Psoas muscle (tissue), 8 donors: ENCODE data around the gene KCNN3. TPM values are rescaled to one million over a fixed set of nuclear protein-coding genes. Genes with fewer than 3 reads are reported as not detected.

Experiments
- ATAC-seq, 4 donors: fragments of 200-7000 bp; cut with Tn5 transposase; one replicate each; pipeline ENCODE4 v1.9.1; 2020; ENCODE audit warnings: moderate library complexity in 3 of 4, mild to moderate bottlenecking in 2 of 4
- DNase-seq, 2 donors: peaks; one replicate each; pipeline ENCODE4 v3.0.0-alpha.2; 2020
- H3K27ac ChIP-seq: fragments of 200-600 bp; one replicate; pipeline ENCODE4 v1.8.0; 2022
- H3K27me3 ChIP-seq, 3 donors: fragments of 200-600 bp in 1 of 3; one replicate each; pipeline versions ENCODE4 v1.6.1 to v1.8.0; 2013 to 2022; ENCODE audit warnings: low read length in 2 of 3, mild to moderate bottlenecking in 2 of 3, moderate library complexity in 1 of 3; ENCODE audit not compliant: insufficient read depth in 3 of 3
- H3K36me3 ChIP-seq, 2 donors: fragments of 200-600 bp in 1 of 2; one replicate each; pipeline versions ENCODE4 v1.6.1 to v1.8.0; 2013 to 2022; ENCODE audit warnings: low read depth in 1 of 2, mild to moderate bottlenecking in 1 of 2, moderate library complexity in 1 of 2; ENCODE audit not compliant: insufficient read depth in 1 of 2
- H3K4me1 ChIP-seq: fragments of 200-600 bp; one replicate; pipeline ENCODE4 v1.8.0; 2022
- H3K4me3 ChIP-seq: fragments of 200-600 bp; one replicate; pipeline ENCODE4 v1.8.0; 2022; ENCODE audit warnings: mild to moderate bottlenecking
- H3K9me3 ChIP-seq: fragments of 200-600 bp; one replicate; pipeline ENCODE4 v1.8.0; 2022
- CTCF ChIP-seq: fragments of 200-600 bp; IDR thresholded peaks from one replicate; pipeline ENCODE4 v1.8.0; 2022; ENCODE audit warnings: antibody characterized with exemption
- WGBS, 3 donors: extraction: QIAGEN DNeasy Blood & Tissue Kit; methylation state at CpG; one replicate each; pipeline versions ENCODE4 v1.1.6 to v1.1.7; 2013; 5-methylcytosine and 5-hydroxymethylcytosine counted together
- intact Hi-C, 2 donors: fragments of 100-400 bp; cut with DNase I; formaldehyde crosslinking; loops; one replicate each; pipeline versions ENCODE4 v1.11.0 to v1.14.2; 2022
- polyA plus RNA-seq, 3 donors: library from polyadenylated mRNA; stranded (reverse); fragments of 200-250 nt; gene quantifications; one replicate each; pipeline ENCODE4 v1.2.3, GENCODE V29; 2013
- total RNA-seq, 4 donors: library from RNA; stranded (reverse); fragmentation: NEBNext Ultra II Directional in 2 of 4; extraction: Animal tissue kit (Norgen Biotek cat#: 25700) in 2 of 4; gene quantifications; one replicate each; pipeline versions ENCODE4 v1.2.1 to v1.2.4, GENCODE V29; 2021 to 2023
- donor health status: healthy with polysubstance abuse.
- donor health status: DM: no; HTN: no; CAD: no; lungs with moderate emphysema.
- donor health status: Bipolar disorder and iron deficiency.
- donor health status: healthy.
- donor health status: DM: yes; HTN: yes; CAD: no.
- donor health status: DM: no; HTN: no; CAD: no.
- donor health status: DM: no; HTN: no; CAD: no.
- donor health status: DM: yes; HTN: yes; CAD: no.

KCNN3 gene
- total and polyA plus RNA-seq, 7 donors = 2.5 to 60.9 (median 11.8) TPM

GRCh38 chr1:154883919-154884868, 14.1 kb upstream of the KCNN3 start:
- Histone ChIP-seq H3K9me3 (no peaks in the 10 kb centered on the region), H3K27ac (no peak overlapping the region), H3K36me3 (no peaks in the 10 kb centered on the region), H3K27me3 (no peaks in the 10 kb centered on the region), H3K4me1 (no peaks in the 10 kb centered on the region), H3K4me3 (no peak overlapping the region)
- WGBS, 3 donors = 60 to 74% (median 71%) methylated on average over 15 of the region's 15 CpGs
- intact Hi-C loops = no loop called here
- DNase-seq = no peak
- no peak for TF ChIP-seq CTCF
- no peak for ATAC-seq

GRCh38 chr1:154881820-154882535, 11.9 kb upstream of the KCNN3 start:
- ATAC-seq (no peak), DNase-seq (no peak)
- Histone ChIP-seq H3K27ac (no peak overlapping the region), H3K27me3 (no peaks in the 10 kb centered on the region), H3K9me3 (no peaks in the 10 kb centered on the region), H3K4me1 (peaks cover 6% of the 10 kb centered on the region), H3K4me3 (no peak overlapping the region), H3K36me3 (no peaks in the 10 kb centered on the region)
- TF ChIP-seq CTCF = no peak
- intact Hi-C loops = no loop called here
- WGBS, 3 donors = 73 to 80% (median 79%) methylated on average over 10 of the region's 10 CpGs

- no peak for TF ChIP-seq CTCF
- H3K4me1 ChIP-seq = peaks cover 6% of the 10 kb centered on the region
- H3K9me3 ChIP-seq = no peaks in the 10 kb centered on the region
- ATAC-seq = no peak
- no peak for DNase-seq
- WGBS, 3 donors = 62 to 71% (median 62%) methylated on average over 5 of the region's 5 CpGs
- H3K27me3 ChIP-seq = no peaks in the 10 kb centered on the region
- no peak overlapping the region for H3K27ac ChIP-seq
- no peak overlapping the region for H3K4me3 ChIP-seq
- H3K36me3 ChIP-seq = no peaks in the 10 kb centered on the region
- intact Hi-C loops = no loop called here
Observed at GRCh38 chr1:154880671-154881070, 10.6 kb upstream of the KCNN3 start.

- H3K4me1 ChIP-seq = peaks cover 6% of the 10 kb centered on the region
- intact Hi-C loops = loop anchor here (5.0 kb wide), 3 partner anchors 312 to 402 kb away; partner anchors contain the start of genes CHRNB2 (in 1 of the 2) and UBE2Q1 (in 1 of the 2)
- no peaks in the 10 kb centered on the region for H3K27me3 ChIP-seq
- H3K27ac ChIP-seq = no peak overlapping the region
- no peaks in the 10 kb centered on the region for H3K36me3 ChIP-seq
- no peak overlapping the region for H3K4me3 ChIP-seq
- no peak for ATAC-seq
- H3K9me3 ChIP-seq = no peaks in the 10 kb centered on the region
- WGBS, 3 donors = 74 to 77% (median 76%) methylated on average over 16 of the region's 16 CpGs
- TF ChIP-seq CTCF = no peak
- no peak for DNase-seq
Observed at GRCh38 chr1:154879038-154879421, 8.9 kb upstream of the KCNN3 start.
